A172 (cell line): Measurements from ENCODE around the gene ARL4D. TPM values are rescaled to one million over a fixed set of nuclear protein-coding genes. Genes with fewer than 3 reads are reported as not detected.
A peak's percentile ranks its signal among the peaks of the same experiment; 100 is the strongest.
"Not testable (repeated sequence)": the region's sequence is repeated elsewhere in the genome, so short reads cannot be mapped to it uniquely, and the experiment has no call there.

ENCODE experiments used
- DNase-seq: peaks from one replicate; pipeline ENCODE4 v3.0.0-alpha.2; 2015; ENCODE audit warnings: low spot score
- total RNA-seq: library from RNA; depleted of rRNA; stranded (reverse); fragments of >200 nt; shearing (Covaris generic); gene quantifications from 2 replicates; pipeline ENCODE4 v1.2.3, GENCODE V29; 2014

ARL4D gene
- total RNA-seq, 1 experiment from 2014 or later = 7.1 TPM

DNA sequence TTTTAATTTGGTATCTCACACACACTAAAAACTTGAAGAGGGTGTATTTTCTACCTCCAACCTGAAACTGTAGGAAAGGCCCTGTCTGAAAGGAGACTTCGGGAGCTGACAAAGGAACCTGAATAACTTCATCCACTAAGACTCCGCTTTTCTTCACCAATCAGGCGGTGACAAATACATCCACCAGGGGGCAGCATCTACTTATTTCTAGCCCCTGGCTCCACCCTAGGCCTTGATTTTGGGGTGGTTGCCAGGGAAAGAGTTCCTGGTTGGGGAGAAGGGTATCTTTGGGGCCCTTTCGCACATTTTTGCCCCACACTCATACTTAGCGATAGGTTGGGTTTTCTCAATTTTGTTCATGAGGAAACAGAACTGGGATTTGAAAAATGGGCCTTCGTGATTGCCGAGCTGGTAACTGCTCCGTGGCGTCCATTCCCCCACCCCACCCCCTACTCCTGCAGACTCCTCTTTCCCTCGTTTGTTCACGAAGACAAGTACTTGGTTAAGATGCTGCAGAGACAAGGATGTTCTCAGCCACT is 4.8 kb upstream of the ARL4D start:
- DNase-seq = peak; percentile 89

- not testable (repeated sequence) for DNase-seq
Observed at GRCh38 chr17:43394696-43395095, 4.1 kb upstream of the ARL4D start.

DNA sequence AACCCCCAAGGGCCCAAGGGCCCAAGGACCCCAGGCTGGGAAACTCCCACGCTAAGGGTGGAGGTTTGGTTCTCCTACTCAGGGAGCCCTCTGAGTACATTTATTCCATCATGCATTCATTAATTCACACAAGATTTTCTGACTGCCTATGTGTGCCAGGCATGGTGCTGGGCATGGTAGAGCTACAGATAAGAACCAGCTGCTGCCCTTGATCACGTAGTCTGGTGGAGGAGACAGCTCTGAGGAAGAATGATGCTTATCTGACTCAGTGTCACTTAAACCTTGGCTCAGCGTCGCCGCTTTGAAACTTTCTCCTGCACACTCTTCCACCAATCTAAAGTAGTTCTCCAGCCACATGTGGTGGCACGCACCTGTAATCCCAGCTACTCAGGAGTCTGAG is 3.6 kb upstream of the ARL4D start:
- DNase-seq = no peak

- DNase-seq = no peak
Observed at GRCh38 chr17:43396491-43397060, 2.2 kb upstream of the ARL4D start.

- no peak for DNase-seq
Observed at GRCh38 chr17:43399839-43400328, 1.1 kb downstream of the ARL4D start.

- peak; percentile 89 for DNase-seq
Observed at GRCh38 chr17:43400943-43401717, 2.3 kb downstream of the ARL4D start.

DNA sequence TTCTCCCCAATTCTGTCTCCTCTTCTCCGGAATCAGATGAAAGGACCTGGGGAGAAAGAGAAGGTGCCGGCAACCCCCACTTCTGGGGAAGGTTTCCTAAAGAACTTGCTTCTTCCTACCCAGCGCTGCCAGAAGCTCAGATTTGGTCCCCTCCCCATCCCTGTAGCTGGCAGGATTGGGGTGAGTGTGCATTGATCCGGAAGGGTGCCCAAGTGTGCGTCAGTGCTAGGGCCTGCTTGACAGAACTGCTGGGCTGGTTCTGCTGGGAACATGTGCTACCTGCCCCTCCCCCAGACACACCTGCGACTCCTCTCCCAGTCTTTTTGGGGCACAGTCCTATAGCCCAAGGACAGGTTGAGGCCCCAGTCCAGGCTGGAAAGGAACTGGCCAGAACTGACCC is 3.3 kb downstream of the ARL4D start:
- DNase-seq = no peak

GRCh38 chr17:43402567-43402966 is 3.8 kb downstream of the ARL4D start:
- DNase-seq = no peak

- no peak for DNase-seq
Observed at GRCh38 chr17:43403846-43404245, 5.1 kb downstream of the ARL4D start.

GRCh38 chr17:43405861-43406260 is 7.1 kb downstream of the ARL4D start:
- DNase-seq = no peak

DNA sequence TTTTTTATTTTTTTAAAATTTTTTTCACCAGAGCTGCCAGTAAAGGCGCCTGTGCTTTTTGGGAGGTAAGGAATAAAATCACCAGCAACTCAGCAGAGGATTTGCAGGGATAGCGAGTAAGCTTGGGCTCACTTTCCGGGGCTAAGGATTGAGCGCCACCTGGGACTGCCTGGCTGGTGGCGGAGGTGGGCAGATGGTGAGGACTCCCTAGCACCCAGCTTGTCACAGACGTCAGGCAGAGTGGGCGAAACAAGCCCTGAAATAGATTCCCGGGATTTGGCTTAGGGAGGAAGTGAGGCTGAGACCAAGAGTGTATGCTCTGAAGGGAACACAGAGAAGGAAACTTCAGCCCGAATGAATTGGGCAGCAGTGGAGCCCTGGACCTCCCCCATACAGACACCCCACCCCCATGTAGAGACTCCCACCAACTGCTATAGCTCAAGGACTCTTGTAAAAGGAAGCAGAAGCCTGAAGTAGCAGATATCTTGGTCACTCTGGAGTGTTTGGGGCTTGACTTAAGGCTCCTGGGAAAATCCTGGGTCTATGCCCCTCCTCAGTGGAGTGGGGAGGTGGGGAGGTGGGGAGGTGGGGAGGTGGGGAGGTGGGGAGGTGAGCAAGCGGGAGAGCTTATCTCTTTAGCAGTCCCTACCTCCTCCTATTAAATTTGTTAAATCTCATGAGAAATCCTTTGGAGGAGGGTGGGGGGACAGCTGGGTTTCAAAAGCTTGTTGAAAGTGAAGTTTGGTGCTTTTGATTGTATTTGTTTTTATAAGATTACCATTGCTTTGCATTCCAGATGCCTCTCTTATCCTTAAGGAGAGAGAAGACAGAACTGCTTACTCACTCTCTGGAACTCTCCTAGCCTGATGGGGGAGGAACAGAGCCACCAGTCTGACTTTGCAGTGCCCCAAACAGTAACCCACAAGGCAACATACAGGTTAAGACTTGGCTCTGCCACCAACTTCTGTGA is 8.2 kb downstream of the ARL4D start:
- DNase-seq = peak; percentile 75

DNA sequence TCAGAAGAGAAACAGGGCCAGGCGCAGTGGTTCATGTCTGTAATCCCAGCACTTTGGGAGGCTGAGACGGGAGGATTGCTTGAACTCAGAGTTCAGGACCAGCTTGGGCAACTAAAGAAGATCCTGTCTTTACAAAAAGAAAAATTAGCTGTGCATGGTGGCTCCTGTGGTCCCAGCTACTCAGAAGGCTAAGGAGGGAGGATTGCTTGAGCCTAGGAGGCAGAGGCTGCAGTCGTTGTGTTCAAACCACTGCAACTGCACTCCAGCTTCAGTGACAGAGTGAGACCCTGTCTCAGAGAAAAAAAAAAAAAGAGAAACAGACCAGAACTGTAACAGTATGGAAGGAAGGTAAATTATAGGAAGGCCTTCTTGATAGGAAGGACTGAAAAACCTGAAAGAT is 10.3 kb downstream of the ARL4D start:
- DNase-seq = no peak

DNA sequence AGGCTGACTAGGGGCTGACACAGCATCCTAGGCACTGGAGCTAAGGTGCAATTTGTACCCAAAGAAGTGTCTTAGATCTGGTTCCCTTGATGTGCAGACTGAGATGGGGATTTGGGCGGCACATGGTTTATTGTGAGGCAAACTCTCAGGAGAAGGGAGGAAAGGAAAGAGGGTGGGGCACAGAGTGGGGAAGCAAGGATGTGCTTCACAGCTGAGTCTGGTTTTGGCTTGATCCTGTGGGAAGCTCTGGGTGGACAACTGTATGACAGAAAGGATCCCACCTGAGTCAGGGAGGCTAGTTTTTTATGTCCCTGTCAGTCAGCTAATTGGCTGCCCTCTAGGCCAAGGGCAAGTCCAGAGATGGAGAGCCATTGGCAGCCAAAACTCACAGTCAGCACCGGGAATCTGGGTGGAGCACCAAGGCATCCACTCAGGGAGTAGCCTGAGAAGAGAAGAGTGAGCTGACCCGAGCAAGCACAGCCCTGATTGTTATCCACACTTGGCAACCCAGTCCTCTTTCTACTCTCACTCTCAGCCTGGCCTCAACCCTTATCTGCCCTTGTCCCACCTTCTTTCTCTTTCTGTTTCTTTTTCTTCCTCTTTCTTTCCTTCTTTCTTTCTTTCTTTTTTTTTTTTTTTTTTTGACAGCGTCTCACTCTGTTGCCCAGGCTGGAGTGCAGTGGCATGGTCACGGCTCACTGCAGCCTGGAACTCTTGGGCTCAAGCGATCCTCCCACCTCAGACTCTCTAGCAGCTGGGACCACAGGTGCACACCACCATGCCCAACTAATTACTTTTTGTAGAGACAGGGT is 12.0 kb downstream of the ARL4D start:
- no peak for DNase-seq

DNA sequence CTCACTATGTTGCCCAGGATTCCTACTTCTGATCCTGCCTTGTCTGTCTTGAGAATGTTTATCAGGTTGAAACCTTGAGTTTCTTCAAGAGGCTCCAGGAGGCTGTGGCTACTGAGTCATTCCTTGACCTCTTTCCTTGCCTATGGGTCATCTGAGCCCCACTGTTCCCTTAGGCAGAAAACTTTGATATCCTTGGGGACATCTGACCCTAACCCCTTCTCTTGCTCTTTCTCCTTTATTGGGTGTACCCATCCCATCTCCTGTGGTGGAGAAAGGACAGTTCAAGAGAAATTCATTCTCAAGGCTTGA is 12.5 kb downstream of the ARL4D start:
- no peak for DNase-seq

GRCh38 chr17:43411749-43412148 is 13.0 kb downstream of the ARL4D start:
- no peak for DNase-seq

DNA sequence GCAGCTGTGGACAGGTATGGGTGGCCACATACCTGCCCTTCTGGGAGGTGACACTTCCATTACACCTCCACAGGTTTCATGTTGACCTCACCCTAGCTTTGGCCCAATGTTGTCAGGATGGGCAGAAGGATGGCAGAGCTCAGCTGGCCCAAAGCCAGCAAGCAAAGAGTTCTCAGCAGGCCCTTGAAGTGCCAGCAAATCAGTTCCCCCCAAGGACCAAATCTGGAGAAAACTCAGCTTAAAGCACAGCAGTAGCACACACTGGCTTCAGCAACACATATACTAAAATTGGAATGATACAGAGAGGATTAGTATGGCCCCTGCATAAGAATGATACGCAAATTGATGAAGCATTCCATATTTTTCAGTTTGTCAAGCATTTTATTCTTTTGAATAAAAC is 13.4 kb downstream of the ARL4D start:
- no peak for DNase-seq

- DNase-seq = peak; percentile 63
Observed at GRCh38 chr17:43416998-43417890, 18.5 kb downstream of the ARL4D start.

DNA sequence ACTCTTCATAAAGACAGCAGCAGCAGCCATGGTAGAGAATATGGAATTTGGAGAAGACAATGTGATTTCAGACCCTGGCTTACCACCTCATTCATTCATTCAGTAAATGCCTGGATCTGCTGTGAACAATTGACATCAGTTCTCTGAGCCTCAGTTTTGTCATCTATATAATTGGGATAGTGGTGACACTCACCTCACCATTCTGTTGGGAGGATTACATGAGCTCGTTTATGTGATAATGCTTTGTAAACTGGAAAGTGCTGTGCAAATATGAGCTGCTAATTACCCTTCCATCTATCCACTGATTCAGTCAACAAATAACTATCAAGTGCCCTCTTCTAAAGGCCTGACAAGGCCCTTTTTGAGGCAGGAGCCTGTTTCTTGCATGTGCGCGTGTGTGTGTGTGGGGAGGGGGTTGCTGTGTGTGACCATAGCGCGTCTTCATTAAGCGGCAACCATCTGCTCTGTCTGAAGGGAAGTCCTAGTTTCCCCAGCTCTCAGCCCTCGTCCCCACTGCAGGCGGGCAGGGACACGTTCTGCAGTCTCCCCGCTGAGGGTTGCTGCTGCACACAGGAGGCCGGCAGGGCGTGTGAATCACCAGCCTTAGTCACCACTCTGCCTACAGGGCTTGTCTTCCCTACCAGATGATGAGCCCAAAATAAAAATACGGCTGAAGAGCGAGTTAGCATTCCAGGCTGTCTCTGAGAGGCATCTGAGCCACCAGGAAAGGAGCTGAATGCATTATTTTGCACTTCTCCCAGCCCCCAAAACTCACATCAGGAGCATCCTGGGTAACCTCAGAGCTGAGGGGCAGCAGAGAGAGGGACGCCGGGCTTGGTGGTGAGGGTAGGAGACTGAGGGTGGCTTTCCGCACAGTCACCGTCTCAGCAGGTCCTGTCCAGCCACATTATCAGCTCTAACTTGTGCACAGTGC is 19.9 kb downstream of the ARL4D start:
- DNase-seq = peak; percentile 94

DNA sequence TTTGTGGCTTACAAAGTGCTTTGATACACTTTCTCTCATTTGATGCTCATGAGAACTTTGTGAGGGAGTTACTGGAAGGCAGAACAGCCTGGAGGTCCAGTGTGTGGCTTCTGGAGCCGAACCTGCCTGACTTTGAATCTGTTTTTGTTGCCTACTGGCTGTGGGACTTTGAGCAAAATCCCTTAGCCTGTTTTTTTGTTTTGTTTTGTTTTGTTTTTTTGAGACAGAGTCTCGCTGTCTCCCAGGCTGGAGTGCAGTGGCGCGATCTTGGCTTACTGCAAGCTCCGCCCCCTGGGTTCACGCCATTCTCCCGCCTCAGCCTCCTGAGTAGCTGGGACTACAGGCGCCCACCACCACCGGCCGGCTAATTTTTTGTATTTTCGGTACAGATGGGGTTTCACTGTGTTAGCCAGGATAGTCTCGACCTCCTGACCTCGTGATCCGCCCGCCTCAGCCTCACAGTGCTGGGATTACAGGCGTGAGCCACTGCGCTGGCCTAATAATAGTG is 20.6 kb downstream of the ARL4D start:
- not testable (repeated sequence) for DNase-seq
